ENCODE measurements around the gene TAAR6. TPM values are rescaled to one million over a fixed set of nuclear protein-coding genes. Genes with fewer than 3 reads are reported as not detected.

Gene TAAR6
- total RNA-seq, 1 donor from 2014 or later: not detected

- Mint-ChIP-seq H3K36me3 (ENCODE audit: low read depth, unreplicated experiment) (no peaks in the 10 kb centered on the region), H3K27ac (ENCODE audit: unreplicated experiment) (no peak overlapping the region)
Observed at GRCh38 chr6:132611616-132612015, 41.5 kb downstream of the TAAR6 start.

GRCh38 chr6:132612449-132613108, 42.5 kb downstream of the TAAR6 start:
- Mint-ChIP-seq H3K36me3 (ENCODE audit: low read depth, unreplicated experiment) (no peaks in the 10 kb centered on the region), H3K27me3 (ENCODE audit: unreplicated experiment) (peaks cover 2% of the 10 kb centered on the region), H3K4me1 (ENCODE audit: unreplicated experiment) (no peaks in the 10 kb centered on the region), H3K9me3 (ENCODE audit: unreplicated experiment) (no peaks in the 10 kb centered on the region), H3K4me3 (ENCODE audit: unreplicated experiment) (no peak overlapping the region), H3K27ac (ENCODE audit: unreplicated experiment) (no peak overlapping the region)
- no peak for DNase-seq (ENCODE audit: low spot score)
- no peak for TF ChIP-seq CTCF (IDR thresholded peaks at IDR 0.05; ENCODE audit: unreplicated experiment)

More at GRCh38 chr6:132611616-132612015, 41.5 kb downstream of the TAAR6 start:
- Mint-ChIP-seq H3K27me3 (ENCODE audit: unreplicated experiment) (peaks cover 2% of the 10 kb centered on the region), H3K4me1 (ENCODE audit: unreplicated experiment) (no peaks in the 10 kb centered on the region), H3K4me3 (ENCODE audit: unreplicated experiment) (no peak overlapping the region), H3K9me3 (ENCODE audit: unreplicated experiment) (no peaks in the 10 kb centered on the region)
- DNase-seq (ENCODE audit: low spot score): no peak
- TF ChIP-seq CTCF (IDR thresholded peaks at IDR 0.05; ENCODE audit: unreplicated experiment): no peak

- DNase-seq (ENCODE audit: low spot score): no peak
- no peak overlapping the region for H3K27ac Mint-ChIP-seq (ENCODE audit: unreplicated experiment)
- no peaks in the 10 kb centered on the region for H3K9me3 Mint-ChIP-seq (ENCODE audit: unreplicated experiment)
- H3K4me3 Mint-ChIP-seq (ENCODE audit: unreplicated experiment): no peak overlapping the region
- no peaks in the 10 kb centered on the region for H3K27me3 Mint-ChIP-seq (ENCODE audit: unreplicated experiment)
- no peaks in the 10 kb centered on the region for H3K36me3 Mint-ChIP-seq (ENCODE audit: low read depth, unreplicated experiment)
- TF ChIP-seq CTCF (IDR thresholded peaks at IDR 0.05; ENCODE audit: unreplicated experiment): no peak
- H3K4me1 Mint-ChIP-seq (ENCODE audit: unreplicated experiment): no peaks in the 10 kb centered on the region
Observed at GRCh38 chr6:132614554-132614953, 44.4 kb downstream of the TAAR6 start.

GRCh38 chr6:132616677-132617076, 46.6 kb downstream of the TAAR6 start:
- H3K4me1 Mint-ChIP-seq (ENCODE audit: unreplicated experiment): no peaks in the 10 kb centered on the region
- no peaks in the 10 kb centered on the region for H3K36me3 Mint-ChIP-seq (ENCODE audit: low read depth, unreplicated experiment)
- no peak for DNase-seq (ENCODE audit: low spot score)
- H3K4me3 Mint-ChIP-seq (ENCODE audit: unreplicated experiment): no peak overlapping the region
- H3K9me3 Mint-ChIP-seq (ENCODE audit: unreplicated experiment): no peaks in the 10 kb centered on the region
- H3K27ac Mint-ChIP-seq (ENCODE audit: unreplicated experiment): no peak overlapping the region
- no peaks in the 10 kb centered on the region for H3K27me3 Mint-ChIP-seq (ENCODE audit: unreplicated experiment)
- no peak for TF ChIP-seq CTCF (IDR thresholded peaks at IDR 0.05; ENCODE audit: unreplicated experiment)

Other genes with a start within 250 kb of the TAAR6 start
- gene MOXD1, start 168.8 kb upstream of the TAAR6 start, total RNA-seq (ENCODE audit: unreplicated experiment): 0.08 TPM
- gene STX7, start 57.2 kb upstream of the TAAR6 start, total RNA-seq (ENCODE audit: unreplicated experiment): 60.9 TPM
- not detected for gene TAAR9, start 32.0 kb upstream of the TAAR6 start, total RNA-seq (ENCODE audit: unreplicated experiment)
- not detected for gene TAAR8, start 17.6 kb upstream of the TAAR6 start, total RNA-seq (ENCODE audit: unreplicated experiment)
- gene TAAR5, start 19.4 kb downstream of the TAAR6 start, total RNA-seq (ENCODE audit: unreplicated experiment): not detected
- not detected for gene TAAR2, start 54.0 kb downstream of the TAAR6 start, total RNA-seq (ENCODE audit: unreplicated experiment)
- not detected for gene TAAR1, start 88.9 kb downstream of the TAAR6 start, total RNA-seq (ENCODE audit: unreplicated experiment)
- gene VNN1, start 143.7 kb downstream of the TAAR6 start, total RNA-seq (ENCODE audit: unreplicated experiment): 1.5 TPM
- not detected for gene VNN2, start 187.6 kb downstream of the TAAR6 start, total RNA-seq (ENCODE audit: unreplicated experiment)
- gene SLC18B1, start 228.3 kb downstream of the TAAR6 start, total RNA-seq (ENCODE audit: unreplicated experiment): 11.1 TPM
- gene RPS12, start 244.2 kb downstream of the TAAR6 start, total RNA-seq (ENCODE audit: unreplicated experiment): 1,343 TPM

All from endothelial cell (in vitro differentiated cells).